ENCODE data around the gene PRKAR1B.

PRKAR1B gene

GRCh38 chr7:601036-601594 is 126.0 kb downstream of the PRKAR1B start:
- DNase-seq, result no peak

GRCh38 chr7:600149-601035 is 126.7 kb downstream of the PRKAR1B start:
- DNase-seq, result no peak

GRCh38 chr7:598899-599298 is 128.2 kb downstream of the PRKAR1B start:
- no peak for DNase-seq

- no peak for DNase-seq
Observed at GRCh38 chr7:597348-598178, 129.5 kb downstream of the PRKAR1B start.

- DNase-seq, result no peak
Observed at GRCh38 chr7:596819-597182, 130.3 kb downstream of the PRKAR1B start.

- no peak for DNase-seq
Observed at GRCh38 chr7:596071-596818, 130.8 kb downstream of the PRKAR1B start.

GRCh38 chr7:595621-596010 is 131.5 kb downstream of the PRKAR1B start:
- DNase-seq, result no peak

GRCh38 chr7:594920-595620 is 132.0 kb downstream of the PRKAR1B start:
- DNase-seq, result no peak

GRCh38 chr7:594212-594913 is 132.7 kb downstream of the PRKAR1B start:
- DNase-seq, result no peak

- no peak for DNase-seq
Observed at GRCh38 chr7:593324-594115, 133.6 kb downstream of the PRKAR1B start.

- no peak for DNase-seq
Observed at GRCh38 chr7:591856-592628, 135.0 kb downstream of the PRKAR1B start.

GRCh38 chr7:590731-591551 is 136.1 kb downstream of the PRKAR1B start:
- DNase-seq, result no peak

GRCh38 chr7:589781-590575 is 137.1 kb downstream of the PRKAR1B start:
- DNase-seq, result no peak

GRCh38 chr7:587767-588166 is 139.3 kb downstream of the PRKAR1B start:
- no peak for DNase-seq

- DNase-seq, result no peak
Observed at GRCh38 chr7:586494-586893, 140.6 kb downstream of the PRKAR1B start.

- DNase-seq, result no peak
Observed at GRCh38 chr7:585873-586272, 141.2 kb downstream of the PRKAR1B start.

GRCh38 chr7:585229-585711 is 141.8 kb downstream of the PRKAR1B start:
- no peak for DNase-seq

GRCh38 chr7:584820-585219 is 142.3 kb downstream of the PRKAR1B start:
- DNase-seq, result no peak
